Naive thymus-derived CD8-positive, alpha-beta T cell (primary cell): Measurements from ENCODE around the gene FAM43A. TPM values are rescaled to one million over a fixed set of nuclear protein-coding genes. Genes with fewer than 3 reads are reported as not detected.

Experiments used
- ATAC-seq, 2 donors: fragments of 150-1000 bp; cut with Tn5 transposase in 1 of 2; sonication (Bioruptor Pico), chemical (Tn5 transposase) in 1 of 2; 1 replicate in 1 of 2; 2 replicates in 1 of 2; pipeline ENCODE4 v1.10.0; 2021; ENCODE audit warnings: mild to moderate bottlenecking in 2 of 2, moderate library complexity in 2 of 2
- POLR2A ChIA-PET: fragments of 350-600 bp; sonication (Branson Sonifier 250); formaldehyde crosslinking; loops from one replicate; lab custom pipeline; 2021; ENCODE audit warnings: antibody characterized with exemption; lab: Charles Lee
- DNase-seq, 10 donors: peaks; one replicate each; pipeline versions ENCODE4 v3.0.0 to v3.0.0-alpha.2; 2020 to 2022
- H3K27ac Mint-ChIP-seq, 10 donors: one replicate each; pipeline ENCODE4 v1.8.0; 2020 to 2022; ENCODE audit warnings: mild to moderate bottlenecking in 10 of 10, mixed read lengths in 10 of 10, moderate library complexity in 4 of 10, inconsistent platforms in 1 of 10
- H3K27me3 Mint-ChIP-seq, 5 donors: one replicate each; pipeline ENCODE4 v1.8.0; 2021 to 2022; ENCODE audit warnings: mixed read lengths in 5 of 5
- H3K36me3 Mint-ChIP-seq, 3 donors: one replicate each; pipeline ENCODE4 v1.8.0; 2020 to 2022; ENCODE audit warnings: mixed read lengths in 3 of 3, mild to moderate bottlenecking in 2 of 3, inconsistent platforms in 1 of 3
- H3K4me1 Mint-ChIP-seq, 4 donors: one replicate each; pipeline ENCODE4 v1.8.0; 2021 to 2022; ENCODE audit warnings: mixed read lengths in 4 of 4
- H3K4me3 Mint-ChIP-seq, 10 donors: one replicate each; pipeline ENCODE4 v1.8.0; 2020 to 2022; ENCODE audit warnings: mild to moderate bottlenecking in 10 of 10, mixed read lengths in 10 of 10, moderate library complexity in 6 of 10, inconsistent platforms in 1 of 10
- H3K9me3 Mint-ChIP-seq, 9 donors: one replicate each; pipeline ENCODE4 v1.8.0; 2020 to 2022; ENCODE audit warnings: mixed read lengths in 9 of 9, mild to moderate bottlenecking in 3 of 9, inconsistent platforms in 1 of 9, moderate library complexity in 1 of 9
- polyA plus RNA-seq, 3 donors: library from polyadenylated mRNA; unstranded; fragments of 300-500 nt; fragmentation: Illumina TruSeq; gene quantifications; one replicate each; pipeline ENCODE4 v1.2.3, GENCODE V29; 2021
- total RNA-seq, 8 experiments: library from RNA in 2 of 8; stranded (reverse) in 2 of 8; gene quantifications; one replicate each; pipeline ENCODE4 v1.2.3 and lab custom pipeline; 2021 to 2026

Gene FAM43A
- total and polyA plus RNA-seq, 5 experiments from 2014 or later, result 0.40 to 3.8 (median 1.1) TPM

DNA sequence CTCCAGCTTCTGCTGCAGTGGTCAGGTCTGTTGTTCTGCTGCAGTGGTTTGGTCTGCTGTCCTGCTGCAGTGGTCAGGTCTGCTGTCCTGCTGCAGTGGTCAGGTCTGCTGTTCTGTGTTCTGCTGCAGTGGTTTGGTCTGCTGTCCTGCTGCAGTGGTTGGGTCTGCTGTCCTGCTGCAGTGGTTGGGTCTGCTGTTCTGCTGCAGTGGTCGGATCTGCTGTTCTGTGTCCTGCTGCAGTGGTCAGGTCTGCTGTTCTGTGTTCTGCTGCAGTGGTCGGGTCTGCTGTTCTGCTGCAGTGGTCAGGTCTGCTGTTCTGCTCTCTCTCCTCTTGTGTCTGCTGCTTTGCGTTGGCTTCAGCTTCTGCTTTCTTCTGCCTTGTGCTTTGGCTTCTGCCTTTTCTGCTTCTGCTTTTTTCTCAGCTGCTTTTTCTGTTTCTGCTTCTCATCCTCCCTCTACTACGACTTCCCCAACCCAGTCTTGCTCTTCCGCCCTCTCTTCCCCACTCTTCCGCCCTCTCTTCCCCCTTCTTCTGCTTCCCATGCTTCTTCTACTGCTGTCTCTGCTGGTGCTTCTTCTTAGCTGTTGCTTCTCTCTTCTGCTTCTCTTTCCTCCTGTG, 50.7 kb downstream of the FAM43A start:
- H3K9me3 Mint-ChIP-seq, result peaks cover 0 to 7% (median 0%) of the 10 kb centered on the region in 9 donors
- H3K27me3 Mint-ChIP-seq, result peaks cover 3 to 30% (median 11%) of the 10 kb centered on the region in 5 donors
- POLR2A ChIA-PET, result no interaction called here
- peaks cover 0 to 2% (median 0%) of the 10 kb centered on the region in 3 donors for H3K36me3 Mint-ChIP-seq
- ATAC-seq (peak in 1 of 2 donors; percentile 25), DNase-seq (no peak)
- no peak overlapping the region for H3K27ac Mint-ChIP-seq
- no peak overlapping the region for H3K4me3 Mint-ChIP-seq
- H3K4me1 Mint-ChIP-seq, result peaks cover 0 to 5% (median 0%) of the 10 kb centered on the region in 4 donors

DNA sequence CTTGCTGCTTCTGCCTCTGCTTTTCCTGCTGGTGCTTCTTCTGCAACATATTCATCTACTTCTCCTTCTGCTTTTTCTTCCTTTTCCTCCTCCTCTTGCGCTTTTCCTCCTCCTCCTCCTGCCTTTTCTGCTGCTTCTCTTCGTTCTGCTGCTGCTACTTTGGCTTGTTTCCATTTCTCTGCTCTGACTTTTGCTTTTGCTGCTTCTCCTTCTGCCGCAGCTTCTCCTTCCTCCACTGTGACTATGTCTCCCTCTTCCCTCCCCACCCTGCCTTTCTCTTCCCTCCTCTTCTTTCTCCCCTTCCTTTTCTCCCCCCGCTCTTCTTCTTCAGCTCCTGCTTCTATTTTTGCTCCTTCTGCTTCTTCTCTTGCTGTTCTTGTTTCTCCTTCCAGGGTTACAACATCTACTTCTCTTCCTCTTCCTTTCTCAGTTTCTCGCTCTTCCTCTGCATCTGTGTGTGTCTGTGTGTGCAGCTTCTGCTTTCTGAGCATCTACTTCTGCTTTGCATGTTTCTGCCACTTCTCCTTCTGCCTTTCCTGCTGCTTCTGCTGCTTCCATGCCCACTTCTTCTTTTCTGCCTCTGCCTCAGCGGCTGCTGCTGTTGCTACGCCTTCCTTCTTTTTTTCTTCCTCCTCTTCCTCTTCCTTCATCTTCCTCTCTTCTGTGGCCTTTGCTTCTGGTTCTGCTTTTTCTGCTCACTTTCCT, 51.4 kb downstream of the FAM43A start:
- ATAC-seq (peak in 1 of 2 donors; percentile 37), DNase-seq (peak in 2 of 10 donors; percentile 9 to 12)
- Mint-ChIP-seq H3K36me3 (peaks cover 0 to 2% (median 0%) of the 10 kb centered on the region in 3 donors), H3K9me3 (peaks cover 0 to 7% (median 0%) of the 10 kb centered on the region in 9 donors), H3K4me3 (no peak overlapping the region), H3K27ac (no peak overlapping the region), H3K27me3 (peaks cover 6 to 29% (median 8%) of the 10 kb centered on the region in 5 donors), H3K4me1 (peaks cover 0 to 5% (median 0%) of the 10 kb centered on the region in 4 donors)
- POLR2A ChIA-PET, result no interaction called here

Other genes with a start within 250 kb of the FAM43A start
- 10 to 100 TPM; 51.7 to 53.8 TPM for gene ATP13A3, start 198.9 kb upstream of the FAM43A start, total RNA-seq
- 10 to 100 TPM in 2 of 3 donors, 1 to 10 TPM in 1; 5.9 to 13.2 (median 10.6) TPM for gene ATP13A3, start 198.9 kb upstream of the FAM43A start, polyA plus RNA-seq
- 1 to 10 TPM; 3.4 to 4.6 TPM for gene TMEM44, start 52.5 kb upstream of the FAM43A start, total RNA-seq
- 1 to 10 TPM in 2 of 3 donors, under 1 TPM in 1; 0.14 to 2.0 (median 1.6) TPM for gene TMEM44, start 52.5 kb upstream of the FAM43A start, polyA plus RNA-seq
- 10 to 100 TPM; 87.7 to 97.5 TPM for gene LSG1, start 13.7 kb upstream of the FAM43A start, total RNA-seq
- gene LSG1, start 13.7 kb upstream of the FAM43A start, polyA plus RNA-seq, result 10 to 100 TPM; 23.0 to 42.8 (median 24.8) TPM